Ureter (tissue), 1 donor: Measurements from ENCODE around the gene SORBS1. TPM values are rescaled to one million over a fixed set of nuclear protein-coding genes. Genes with fewer than 3 reads are reported as not detected.
"Not testable (repeated sequence)": the region's sequence is repeated elsewhere in the genome, so short reads cannot be mapped to it uniquely, and the experiment has no call there.

ENCODE experiments used
- DNase-seq: peaks from one replicate; pipeline ENCODE4 v3.0.0-alpha.2; 2020; ENCODE audit warnings: low spot score
- total RNA-seq: library from RNA; stranded (reverse); gene quantifications from one replicate; pipeline ENCODE4 v1.2.4, GENCODE V29; 2023
- donor health status: DM: yes; HTN: yes; CAD: no.

The SORBS1 gene
- total RNA-seq, 1 donor from 2014 or later = 347 TPM

GRCh38 chr10:95388539-95388938 is 172.6 kb downstream of the SORBS1 start:
- no peak for DNase-seq

GRCh38 chr10:95388109-95388471 is 173.1 kb downstream of the SORBS1 start:
- DNase-seq = no peak

- no peak for DNase-seq
Observed at GRCh38 chr10:95384011-95384704, 177.0 kb downstream of the SORBS1 start.

- no peak for DNase-seq
Observed at GRCh38 chr10:95382596-95382995, 178.6 kb downstream of the SORBS1 start.

- DNase-seq = no peak
Observed at GRCh38 chr10:95382174-95382573, 179.0 kb downstream of the SORBS1 start.

- no peak for DNase-seq
Observed at GRCh38 chr10:95377950-95378349, 183.2 kb downstream of the SORBS1 start.

GRCh38 chr10:95375418-95375817 is 185.8 kb downstream of the SORBS1 start:
- DNase-seq = no peak

GRCh38 chr10:95374597-95375209 is 186.5 kb downstream of the SORBS1 start:
- DNase-seq = peak; percentile 82

- DNase-seq = no peak
Observed at GRCh38 chr10:95373660-95374059, 187.5 kb downstream of the SORBS1 start.

- DNase-seq = no peak
Observed at GRCh38 chr10:95364342-95364741, 196.8 kb downstream of the SORBS1 start.

GRCh38 chr10:95363303-95363912 is 197.8 kb downstream of the SORBS1 start:
- peak; percentile 68 for DNase-seq

- DNase-seq = no peak
Observed at GRCh38 chr10:95360122-95360714, 201.0 kb downstream of the SORBS1 start.

- no peak for DNase-seq
Observed at GRCh38 chr10:95359466-95359865, 201.7 kb downstream of the SORBS1 start.

- DNase-seq = no peak
Observed at GRCh38 chr10:95356190-95356955, 204.8 kb downstream of the SORBS1 start.

GRCh38 chr10:95355301-95355700 is 205.9 kb downstream of the SORBS1 start:
- no peak for DNase-seq

GRCh38 chr10:95354110-95354509 is 207.1 kb downstream of the SORBS1 start:
- no peak for DNase-seq

GRCh38 chr10:95353123-95353522 is 208.0 kb downstream of the SORBS1 start:
- DNase-seq = no peak

- DNase-seq = no peak
Observed at GRCh38 chr10:95352684-95353083, 208.5 kb downstream of the SORBS1 start.

- peak; percentile 63 for DNase-seq
Observed at GRCh38 chr10:95350830-95351228, 210.3 kb downstream of the SORBS1 start.

GRCh38 chr10:95350219-95350829 is 210.8 kb downstream of the SORBS1 start:
- no peak for DNase-seq

GRCh38 chr10:95347402-95347766 is 213.8 kb downstream of the SORBS1 start:
- DNase-seq = not testable (repeated sequence)
